ENCODE results near the gene CERS1.

The CERS1 gene

GRCh38 chr19:18895824-18896341 is at the start of gene CERS1:
TSS of gene CERS1 (minus strand) at chr19:18896158. CDS start at chr19:18896072, 86 bp downstream.
- no peak for DNase-seq

DNA sequence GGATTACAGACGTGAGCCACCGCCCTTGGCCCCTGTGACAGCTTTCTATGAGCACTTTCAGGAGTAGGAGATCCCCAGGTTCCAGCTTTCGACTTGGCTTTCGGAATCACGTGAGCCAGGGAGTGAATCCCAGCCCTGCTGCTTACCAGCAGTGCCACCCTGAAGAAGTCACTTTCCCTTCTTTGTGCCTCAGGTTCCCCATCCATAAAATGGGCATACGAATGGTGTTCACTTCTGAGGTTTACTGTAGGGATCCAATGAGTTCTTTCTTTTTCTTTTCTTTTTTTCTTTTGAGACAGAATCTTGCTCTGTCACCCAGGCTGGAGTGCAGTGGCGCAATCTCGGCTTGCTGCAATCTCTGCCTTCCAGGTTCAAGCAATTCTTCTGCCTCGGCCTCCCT is 49.3 kb upstream of the CERS1 start:
- DNase-seq, result no peak

GRCh38 chr19:18943465-18943864 is 47.5 kb upstream of the CERS1 start:
- DNase-seq, result no peak

GRCh38 chr19:18942692-18943091 is 46.7 kb upstream of the CERS1 start:
- DNase-seq, result no peak

DNA sequence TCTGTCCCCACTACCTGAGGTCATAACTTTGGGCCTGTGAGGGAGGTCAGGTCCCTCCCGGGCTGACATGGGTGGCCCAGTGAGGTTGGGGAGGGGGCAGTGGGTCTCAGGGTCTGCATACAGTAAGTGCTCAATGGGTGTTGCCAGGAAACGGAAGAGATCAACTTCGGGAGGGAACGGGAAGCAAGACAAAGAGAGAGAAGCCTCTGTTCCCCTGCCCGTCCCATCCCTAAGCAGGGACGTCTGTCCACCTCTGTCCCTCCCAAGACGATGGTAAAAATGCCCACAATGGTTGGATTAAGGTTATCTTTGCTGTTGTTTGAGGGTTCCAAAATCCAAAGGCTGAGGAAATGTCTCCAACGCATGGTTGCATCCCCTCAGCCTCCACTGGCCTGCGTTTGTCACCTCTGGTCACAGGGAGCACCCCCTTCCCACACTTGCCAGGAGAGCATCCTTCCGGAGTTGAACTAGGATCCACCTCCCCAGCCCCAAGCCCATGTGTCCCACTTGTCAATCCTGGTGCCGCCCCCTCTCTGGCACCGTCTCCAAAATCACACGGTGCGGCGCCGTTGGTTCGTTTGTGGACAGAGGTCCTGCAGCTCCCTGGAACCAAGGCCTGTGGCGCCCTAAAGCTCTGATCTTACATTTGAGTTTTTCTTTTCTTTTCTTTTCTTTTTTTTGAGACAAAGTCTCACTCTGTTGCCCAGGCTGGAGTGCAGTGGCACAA is 45.8 kb upstream of the CERS1 start:
- no peak for DNase-seq

GRCh38 chr19:18940769-18941627 is 45.0 kb upstream of the CERS1 start, which contains the start of gene HOMER3:
TSS of gene HOMER3 (minus strand) at chr19:18941217. CDS start at chr19:18938982, 2,235 bp downstream.
- DNase-seq, result peak; percentile 35 to 77 (median 65)

GRCh38 chr19:18939922-18940768 is 44.2 kb upstream of the CERS1 start:
- DNase-seq, result no peak

DNA sequence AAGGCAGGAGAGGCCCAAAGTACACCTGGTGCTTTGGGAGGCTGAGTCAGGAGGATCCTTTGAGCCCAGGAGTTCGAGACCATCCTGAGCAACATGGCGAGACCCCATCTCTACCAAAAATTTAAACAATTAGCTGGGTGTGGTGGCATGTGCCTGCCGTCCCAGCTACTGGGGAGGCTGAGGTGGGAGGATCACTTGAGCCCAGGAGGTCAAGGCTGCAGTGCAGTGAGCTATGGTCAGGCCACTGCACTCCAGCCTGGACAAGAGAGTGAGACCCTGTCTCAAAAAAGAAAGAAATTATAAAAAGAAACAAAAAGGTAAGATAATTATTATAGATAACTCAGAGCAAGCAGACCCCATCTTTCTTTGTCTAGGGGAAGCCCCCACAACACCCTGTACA is 43.2 kb upstream of the CERS1 start:
- no peak for DNase-seq

GRCh38 chr19:18933297-18933696 is 37.3 kb upstream of the CERS1 start:
- DNase-seq, result no peak

DNA sequence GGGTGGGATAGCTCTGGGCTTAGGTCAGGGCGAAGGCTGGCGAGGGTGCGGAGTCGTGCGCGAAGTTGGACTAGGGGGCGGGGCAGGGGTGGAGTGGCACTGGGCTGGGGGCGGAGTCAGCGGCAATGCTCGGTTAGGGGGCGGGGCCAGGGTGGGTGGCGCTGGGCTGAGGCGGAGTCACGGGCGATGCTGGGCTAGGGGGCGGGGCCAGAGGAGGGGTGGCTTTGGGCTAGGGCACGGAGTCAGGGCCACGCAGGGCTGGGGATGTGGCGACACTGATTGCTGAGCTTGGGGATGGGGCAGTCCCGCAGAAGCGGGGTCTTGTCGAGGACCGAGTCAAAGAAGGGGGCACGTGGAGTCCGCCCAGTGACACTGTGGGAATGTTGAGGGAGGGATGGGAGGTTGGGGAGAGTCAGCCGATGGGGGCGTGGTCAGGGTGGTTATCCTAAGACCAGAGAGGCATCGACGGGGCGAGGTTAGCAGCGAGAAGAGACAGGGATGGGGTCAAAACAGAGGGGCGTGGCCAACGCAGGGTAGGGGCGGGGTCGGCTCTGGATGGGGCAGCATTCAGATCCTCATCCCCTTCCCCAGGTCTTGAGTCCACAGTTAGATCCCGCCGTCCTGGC is 36.4 kb upstream of the CERS1 start:
- peak; percentile 52 to 84 (median 75) for DNase-seq

- no peak for DNase-seq
Measured at GRCh38 chr19:18931316-18932162, 35.6 kb upstream of the CERS1 start.

GRCh38 chr19:18929311-18929710 is 33.4 kb upstream of the CERS1 start:
- DNase-seq, result no peak

DNA sequence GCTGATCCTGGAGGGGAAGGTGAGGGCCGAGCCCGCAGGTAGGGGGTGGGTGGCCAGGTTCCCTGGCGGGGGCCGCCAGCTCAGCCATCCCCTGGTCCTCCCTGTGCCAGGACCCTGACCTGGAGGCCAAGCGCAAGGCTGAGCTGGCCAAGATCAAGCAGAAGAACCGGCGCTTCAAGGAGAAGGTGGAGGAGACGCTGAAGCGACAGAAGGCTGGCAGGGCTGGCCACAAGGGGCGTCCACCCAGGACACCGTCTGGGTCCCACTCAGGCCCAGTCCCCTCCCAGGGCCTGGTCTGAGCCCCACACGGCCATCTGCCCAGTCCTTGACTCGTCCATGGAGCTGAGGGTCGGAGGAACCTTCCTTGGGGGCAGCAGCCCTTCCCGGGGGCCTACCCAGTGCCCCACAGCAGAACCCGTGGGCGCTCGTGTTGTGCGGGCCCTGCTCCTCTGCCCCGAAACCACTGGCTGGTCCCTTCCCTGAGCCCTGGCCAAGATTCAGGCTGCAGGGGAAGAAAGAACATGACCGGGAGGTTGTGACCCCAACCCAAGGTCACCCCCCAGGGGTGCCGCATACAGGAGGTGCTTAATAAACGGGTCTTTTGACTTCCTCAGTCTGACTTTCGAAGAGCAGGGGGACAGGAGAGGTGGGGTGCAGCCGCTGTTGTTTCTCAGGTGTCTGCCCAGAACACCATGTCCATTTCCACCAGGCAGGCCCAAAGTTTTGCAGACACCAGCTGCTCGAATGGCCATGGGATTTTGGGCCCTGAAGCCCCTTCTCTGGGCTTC is 32.3 kb upstream of the CERS1 start:
- DNase-seq, result no peak

GRCh38 chr19:18924684-18925213 is 28.8 kb upstream of the CERS1 start:
- DNase-seq, result no peak

DNA sequence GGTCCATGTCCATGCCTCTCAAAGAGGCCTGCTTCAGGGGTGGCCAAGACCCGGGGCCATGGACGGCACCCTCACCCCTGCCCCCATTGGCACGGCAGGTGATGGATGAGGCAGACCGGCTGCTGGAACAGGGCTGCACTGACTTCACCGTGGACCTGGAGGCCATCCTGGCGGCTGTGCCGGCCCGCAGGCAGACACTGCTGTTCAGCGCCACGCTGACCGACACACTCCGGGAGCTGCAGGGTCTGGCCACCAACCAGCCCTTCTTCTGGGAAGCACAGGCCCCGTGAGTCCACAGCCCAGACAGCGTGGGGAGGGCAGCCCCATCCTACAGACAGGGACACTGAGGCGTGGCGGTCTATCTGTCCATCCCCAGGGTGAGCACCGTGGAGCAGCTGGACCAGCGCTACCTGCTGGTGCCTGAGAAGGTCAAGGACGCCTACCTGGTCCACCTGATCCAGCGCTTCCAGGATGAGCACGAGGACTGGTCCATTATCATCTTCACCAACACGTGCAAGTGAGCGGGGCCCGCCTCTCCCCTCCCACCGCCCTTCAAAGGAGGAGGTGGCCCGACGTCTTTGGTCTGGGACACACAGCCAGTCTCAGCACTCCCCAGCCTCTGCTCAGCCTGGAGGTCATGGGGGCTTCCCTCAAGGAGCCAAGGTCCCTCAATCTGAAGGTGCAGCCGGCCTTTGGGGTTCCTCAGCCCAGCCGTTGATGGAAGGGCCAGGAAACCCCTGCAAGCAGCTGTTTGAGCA is 26.4 kb upstream of the CERS1 start:
- no peak for DNase-seq

DNA sequence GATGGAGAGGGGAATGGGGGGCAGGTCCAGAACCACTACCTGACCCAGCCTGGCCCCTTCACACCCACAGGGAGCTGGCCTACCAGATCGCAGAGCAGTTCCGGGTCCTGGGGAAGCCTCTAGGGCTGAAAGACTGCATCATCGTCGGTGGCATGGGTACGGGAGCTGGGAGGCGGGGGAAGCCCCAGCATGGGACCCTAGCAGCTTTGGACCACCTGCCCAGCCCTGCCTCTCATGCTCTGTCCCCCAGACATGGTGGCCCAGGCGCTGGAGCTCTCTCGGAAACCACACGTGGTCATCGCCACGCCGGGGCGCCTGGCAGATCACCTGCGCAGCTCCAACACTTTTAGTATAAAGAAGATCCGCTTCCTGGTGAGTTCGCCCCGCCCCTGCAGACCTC is 25.6 kb upstream of the CERS1 start:
- no peak for DNase-seq

DNA sequence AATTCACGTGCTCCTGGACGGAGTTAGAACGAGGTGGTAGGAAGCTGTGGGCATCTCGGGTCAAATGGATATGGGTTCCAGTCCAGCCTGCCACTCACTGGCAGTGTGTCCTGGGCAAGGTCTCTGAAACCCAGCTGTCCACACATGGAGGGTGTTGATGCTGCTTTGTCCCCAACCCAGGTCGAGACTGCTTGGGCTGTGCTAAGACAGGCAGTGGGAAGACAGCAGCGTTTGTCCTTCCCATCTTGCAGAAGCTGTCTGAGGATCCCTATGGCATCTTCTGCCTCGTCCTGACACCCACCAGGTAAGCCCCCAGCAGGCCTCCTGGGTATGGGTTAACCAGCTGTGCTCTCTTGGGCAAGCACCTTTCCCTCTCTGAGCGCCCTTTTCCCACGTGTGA is 24.4 kb upstream of the CERS1 start:
- no peak for DNase-seq

DNA sequence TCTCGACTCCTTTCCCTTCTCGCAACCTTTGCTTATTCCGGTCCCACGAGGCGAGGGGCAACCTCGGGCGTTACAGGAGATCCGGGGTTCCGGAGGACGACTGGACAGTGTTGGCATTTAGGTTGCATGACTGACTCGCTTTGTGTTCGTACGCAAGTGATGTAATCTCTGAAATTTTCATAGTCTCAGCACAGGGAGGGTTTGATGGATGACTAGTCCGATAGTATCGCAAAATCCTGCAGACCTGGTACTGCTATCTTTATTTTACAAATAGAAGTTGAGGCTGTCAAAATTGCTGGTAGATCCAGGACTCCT is 23.9 kb upstream of the CERS1 start:
- DNase-seq, result no peak

DNA sequence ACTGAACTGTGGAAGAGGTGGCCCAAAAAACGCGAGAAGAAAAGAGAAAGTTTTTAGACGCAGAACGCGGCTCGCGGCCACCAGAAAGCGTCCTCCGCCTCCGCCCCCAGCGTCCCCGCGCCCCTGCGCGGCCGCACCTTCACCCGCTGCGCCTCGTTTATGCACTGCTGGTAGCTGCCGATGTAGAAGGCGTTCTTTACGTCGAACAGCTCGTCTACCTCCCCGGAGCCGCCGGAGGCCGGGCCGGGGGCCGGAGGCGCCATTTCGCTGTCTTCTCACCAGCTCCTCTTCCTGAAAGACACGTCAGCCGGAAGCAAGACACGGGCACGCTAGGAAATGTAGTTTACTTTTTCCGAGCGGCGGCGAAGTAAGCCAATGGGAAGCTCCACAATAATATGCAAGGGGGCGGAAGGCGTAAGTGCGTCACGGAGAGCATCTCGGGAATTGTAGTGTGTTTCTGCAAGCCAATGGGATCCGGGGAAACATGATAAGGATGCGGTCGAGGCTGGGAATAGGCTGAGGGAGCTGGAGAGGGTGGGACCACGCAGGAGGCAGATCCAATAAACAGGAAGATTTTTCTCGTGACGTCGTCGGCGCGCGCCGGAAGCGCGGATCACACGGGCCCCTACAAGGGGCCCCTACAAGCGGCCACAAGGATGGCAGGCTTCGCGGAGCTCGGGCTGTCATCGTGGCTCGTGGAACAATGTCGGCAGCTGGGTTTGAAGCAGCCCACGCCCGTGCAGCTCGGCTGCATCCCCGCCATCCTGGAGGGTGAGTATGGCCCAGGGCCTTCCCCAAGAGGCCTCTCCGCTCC is 23.3 kb upstream of the CERS1 start, which contains the start of the genes COPE and DDX49:
Gene COPE (minus strand): TSS at position 302 of the 814 bp plus-strand sequence. CDS start 39 bp downstream, at position 263.
Gene DDX49 (plus strand): TSS at position 630 of the 814 bp plus-strand sequence. CDS start 27 bp downstream, at position 657.
- DNase-seq, result peak; percentile 88 to 95 (median 94)

Data from activated naive CD4-positive, alpha-beta T cell (primary cell).